ENCODE results near the gene MBD3L4. TPM values are rescaled to one million over a fixed set of nuclear protein-coding genes. Genes with fewer than 3 reads are reported as not detected.
"Not testable (repeated sequence)": the region's sequence is repeated elsewhere in the genome, so short reads cannot be mapped to it uniquely, and the experiment has no call there.

The MBD3L4 gene
- polyA plus RNA-seq, 3 donors, result not detected

DNA sequence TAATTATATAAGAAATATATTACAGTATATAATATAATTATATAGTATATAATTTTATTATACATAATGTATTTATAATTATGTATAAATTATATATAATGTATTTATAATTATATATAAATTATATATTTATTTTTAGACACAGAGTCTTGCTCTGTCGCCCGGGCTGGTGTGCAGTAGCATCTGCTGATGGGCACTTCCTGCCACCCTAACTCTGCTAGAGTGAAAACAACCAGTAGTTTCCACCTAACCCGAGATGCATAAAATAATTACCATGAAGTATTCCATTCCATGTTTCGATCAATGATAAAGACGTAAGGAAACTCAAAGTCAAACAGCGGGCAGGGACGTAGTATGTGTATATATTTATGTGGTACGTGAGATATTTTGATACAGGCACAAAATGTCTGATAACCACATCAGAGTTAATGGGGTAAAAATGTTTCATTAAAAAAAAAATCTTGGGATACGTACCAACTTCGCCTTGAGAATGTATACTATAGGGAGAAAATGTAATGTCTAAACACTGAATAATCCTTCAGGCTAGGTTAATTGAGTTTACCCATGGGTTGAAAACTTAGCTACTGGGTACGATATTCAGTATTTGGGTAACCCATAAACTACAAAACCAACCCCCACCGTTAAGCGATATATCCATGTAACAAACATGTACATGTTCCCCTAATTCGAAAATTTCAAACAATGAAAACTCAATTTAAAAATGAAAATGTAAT lies 14.8 kb upstream of the MBD3L4 start:
- not testable (repeated sequence) for DNase-seq (ENCODE audit: extremely low read depth in 1 of 11, low read depth in 9 of 11, low spot score in 4 of 11)

DNA sequence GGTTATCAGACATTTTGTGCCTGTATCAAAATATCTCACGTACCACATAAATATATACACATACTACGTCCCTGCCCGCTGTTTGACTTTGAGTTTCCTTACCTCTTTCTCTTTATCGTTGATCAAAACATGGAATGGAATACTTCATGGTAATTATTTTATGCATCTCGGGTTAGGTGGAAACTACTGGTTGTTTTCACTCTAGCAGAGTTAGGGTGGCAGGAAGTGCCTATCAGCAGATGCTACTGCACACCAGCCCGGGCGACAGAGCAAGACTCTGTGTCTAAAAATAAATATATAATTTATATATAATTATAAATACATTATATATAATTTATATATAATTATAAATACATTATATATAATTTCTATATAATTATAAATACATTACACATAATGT lies 12.9 kb upstream of the MBD3L4 start:
- DNase-seq (ENCODE audit: extremely low read depth in 1 of 11, low read depth in 9 of 11, low spot score in 4 of 11), result not testable (repeated sequence)

DNA sequence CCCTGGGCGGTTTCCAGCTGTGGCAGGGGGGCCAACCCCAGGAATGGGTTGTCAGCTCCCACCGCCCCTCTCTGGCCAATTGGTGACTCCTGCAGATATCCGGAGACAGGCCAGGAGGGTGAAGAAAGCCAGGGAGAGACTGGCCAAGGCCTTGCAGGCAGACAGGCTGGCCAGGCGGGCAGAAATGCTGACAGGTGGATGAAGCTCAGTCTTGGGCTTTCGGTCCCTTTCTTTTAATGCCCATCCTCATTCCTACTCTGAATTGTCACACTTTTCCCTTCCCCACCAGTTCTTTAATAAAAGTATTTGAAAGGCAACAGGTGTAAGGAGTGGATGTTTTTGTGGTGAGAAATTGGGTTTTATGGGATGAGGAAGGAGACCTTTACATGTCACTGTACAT lies 11.4 kb upstream of the MBD3L4 start:
- not testable (repeated sequence) for DNase-seq (ENCODE audit: extremely low read depth in 1 of 11, low read depth in 9 of 11, low spot score in 4 of 11)

DNA sequence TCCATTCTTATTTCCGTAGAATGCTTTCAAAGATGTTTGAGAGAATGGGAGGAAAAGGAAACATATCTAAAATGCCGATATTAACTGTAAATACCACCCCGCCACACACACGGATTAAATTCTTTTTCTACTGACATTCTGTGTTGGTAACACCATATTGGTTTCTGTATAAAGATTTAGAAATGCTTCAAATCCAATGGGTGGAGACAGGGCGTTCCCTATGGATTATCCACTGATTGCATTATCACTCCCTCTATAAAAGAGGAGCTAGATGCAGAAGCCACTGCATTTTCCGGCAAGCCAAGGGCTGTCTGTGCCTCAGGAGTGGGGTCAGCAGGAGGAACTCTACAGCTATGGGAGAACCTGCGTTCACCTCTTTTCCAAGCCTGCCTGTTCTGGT lies 9.0 kb upstream of the MBD3L4 start, which contains the start of gene MBD3L2:
Gene MBD3L2 (plus strand): TSS at position 301 of the 400 bp plus-strand sequence. CDS start 53 bp downstream, at position 354.
- not testable (repeated sequence) for DNase-seq (ENCODE audit: extremely low read depth in 1 of 11, low read depth in 9 of 11, low spot score in 4 of 11)

DNA sequence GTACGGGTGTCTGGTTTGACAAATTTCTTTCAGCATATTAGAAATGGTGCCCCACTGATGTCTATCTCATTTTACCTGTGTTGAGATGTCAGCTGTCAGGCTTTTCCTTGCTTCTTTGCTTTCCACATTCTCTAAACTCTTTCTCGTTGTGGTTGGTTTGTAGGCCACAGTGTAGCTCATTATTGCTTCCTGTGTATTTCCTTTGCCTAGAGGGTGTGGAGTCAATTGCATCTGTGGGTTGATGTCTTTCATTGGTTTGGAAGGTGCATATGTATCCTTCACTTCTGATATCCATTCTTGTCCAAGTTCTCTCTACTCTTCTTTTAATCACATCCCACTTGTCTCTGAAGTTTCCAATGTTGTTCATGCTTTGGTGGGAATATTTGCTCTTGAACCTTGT lies 1.6 kb upstream of the MBD3L4 start:
- not testable (repeated sequence) for DNase-seq (ENCODE audit: extremely low read depth in 1 of 11, low read depth in 9 of 11, low spot score in 4 of 11)

DNA sequence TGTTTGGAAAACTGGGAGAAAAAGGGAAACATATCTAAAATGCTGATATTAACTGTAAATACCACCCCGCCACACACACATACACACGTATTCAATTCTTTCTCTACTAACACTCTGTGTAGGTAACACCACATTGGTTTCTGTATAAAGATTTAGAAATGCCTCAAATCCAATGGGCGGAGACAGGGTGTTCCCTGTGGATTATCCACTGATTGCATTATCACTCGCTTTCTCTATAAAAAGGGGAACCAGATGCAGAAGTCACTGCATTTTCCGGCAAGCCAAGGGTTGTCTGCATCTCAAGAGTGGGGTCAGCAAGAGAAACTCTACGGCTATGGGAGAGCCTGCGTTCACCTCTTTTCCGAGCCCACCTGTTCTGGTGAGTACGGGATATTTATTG lies 9.7 kb downstream of the MBD3L4 start, which contains the start of gene MBD3L5:
Gene MBD3L5 (plus strand): TSS at position 301 of the 400 bp plus-strand sequence. CDS start 34 bp downstream, at position 335.
- DNase-seq (ENCODE audit: extremely low read depth in 1 of 11, low read depth in 9 of 11, low spot score in 4 of 11), result not testable (repeated sequence)

DNA sequence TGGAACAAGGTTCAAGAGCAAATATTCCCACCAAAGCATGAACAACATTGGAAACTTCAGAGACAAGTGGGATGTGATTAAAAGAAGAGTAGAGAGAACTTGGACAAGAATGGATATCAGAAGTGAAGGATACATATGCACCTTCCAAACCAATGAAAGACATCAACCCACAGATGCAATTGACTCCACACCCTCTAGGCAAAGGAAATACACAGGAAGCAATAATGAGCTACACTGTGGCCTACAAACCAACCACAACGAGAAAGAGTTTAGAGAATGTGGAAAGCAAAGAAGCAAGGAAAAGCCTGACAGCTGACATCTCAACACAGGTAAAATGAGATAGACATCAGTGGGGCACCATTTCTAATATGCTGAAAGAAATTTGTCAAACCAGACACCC lies 11.2 kb downstream of the MBD3L4 start:
- not testable (repeated sequence) for DNase-seq (ENCODE audit: extremely low read depth in 1 of 11, low read depth in 9 of 11, low spot score in 4 of 11)

DNA sequence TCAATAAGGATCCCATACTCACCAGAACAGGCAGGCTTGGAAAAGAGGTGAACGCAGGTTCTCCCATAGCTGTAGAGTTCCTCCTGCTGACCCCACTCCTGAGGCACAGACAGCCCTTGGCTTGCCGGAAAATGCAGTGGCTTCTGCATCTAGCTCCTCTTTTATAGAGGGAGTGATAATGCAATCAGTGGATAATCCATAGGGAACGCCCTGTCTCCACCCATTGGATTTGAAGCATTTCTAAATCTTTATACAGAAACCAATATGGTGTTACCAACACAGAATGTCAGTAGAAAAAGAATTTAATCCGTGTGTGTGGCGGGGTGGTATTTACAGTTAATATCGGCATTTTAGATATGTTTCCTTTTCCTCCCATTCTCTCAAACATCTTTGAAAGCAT lies 18.6 kb downstream of the MBD3L4 start, which contains the start of gene MBD3L2B:
Gene MBD3L2B (minus strand): TSS at position 101 of the 400 bp plus-strand sequence. CDS start 34 bp downstream, at position 67.
- not testable (repeated sequence) for DNase-seq (ENCODE audit: extremely low read depth in 1 of 11, low read depth in 9 of 11, low spot score in 4 of 11)

DNA sequence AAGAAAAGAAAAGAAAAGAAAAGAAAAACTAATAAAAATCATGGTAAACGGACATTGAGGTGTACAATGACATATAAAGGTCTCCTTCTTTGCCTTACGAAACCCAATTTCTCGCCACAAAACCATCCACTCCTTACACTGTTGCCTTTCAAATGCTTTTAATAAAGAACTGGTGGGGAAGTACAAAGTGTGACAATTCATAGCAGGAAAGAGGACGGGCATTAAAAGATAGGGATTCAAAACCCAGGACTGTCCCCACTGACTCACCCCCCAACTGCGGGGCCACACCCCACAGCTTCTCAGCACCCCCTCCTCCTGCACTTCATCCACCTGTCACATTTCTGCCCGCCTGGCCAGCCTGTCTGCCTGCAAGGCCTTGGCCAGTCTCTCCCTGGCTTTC lies 21.2 kb downstream of the MBD3L4 start:
- no peak for DNase-seq (ENCODE audit: extremely low read depth in 1 of 11, low read depth in 9 of 11, low spot score in 4 of 11)

DNA sequence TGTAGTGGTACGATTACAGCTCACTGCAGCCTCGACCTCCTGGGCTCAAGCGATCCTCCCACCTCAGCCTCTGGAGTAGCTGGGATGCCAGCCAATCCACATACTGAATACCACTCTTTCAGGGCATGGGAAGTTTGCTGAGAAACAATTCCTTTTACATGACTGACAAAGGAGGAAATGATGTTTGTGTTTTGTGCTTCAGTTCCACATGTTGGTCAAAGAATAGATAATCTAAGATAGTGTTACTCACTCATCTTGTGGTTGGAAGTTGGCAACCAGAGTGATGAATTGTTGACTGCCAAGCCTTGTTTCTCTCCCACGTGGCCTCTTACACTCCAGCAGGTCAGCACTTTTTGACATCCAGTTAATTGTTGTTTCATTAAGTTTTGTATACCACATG lies 26.3 kb downstream of the MBD3L4 start:
- no peak for DNase-seq (ENCODE audit: extremely low read depth in 1 of 11, low read depth in 9 of 11, low spot score in 4 of 11)

DNA sequence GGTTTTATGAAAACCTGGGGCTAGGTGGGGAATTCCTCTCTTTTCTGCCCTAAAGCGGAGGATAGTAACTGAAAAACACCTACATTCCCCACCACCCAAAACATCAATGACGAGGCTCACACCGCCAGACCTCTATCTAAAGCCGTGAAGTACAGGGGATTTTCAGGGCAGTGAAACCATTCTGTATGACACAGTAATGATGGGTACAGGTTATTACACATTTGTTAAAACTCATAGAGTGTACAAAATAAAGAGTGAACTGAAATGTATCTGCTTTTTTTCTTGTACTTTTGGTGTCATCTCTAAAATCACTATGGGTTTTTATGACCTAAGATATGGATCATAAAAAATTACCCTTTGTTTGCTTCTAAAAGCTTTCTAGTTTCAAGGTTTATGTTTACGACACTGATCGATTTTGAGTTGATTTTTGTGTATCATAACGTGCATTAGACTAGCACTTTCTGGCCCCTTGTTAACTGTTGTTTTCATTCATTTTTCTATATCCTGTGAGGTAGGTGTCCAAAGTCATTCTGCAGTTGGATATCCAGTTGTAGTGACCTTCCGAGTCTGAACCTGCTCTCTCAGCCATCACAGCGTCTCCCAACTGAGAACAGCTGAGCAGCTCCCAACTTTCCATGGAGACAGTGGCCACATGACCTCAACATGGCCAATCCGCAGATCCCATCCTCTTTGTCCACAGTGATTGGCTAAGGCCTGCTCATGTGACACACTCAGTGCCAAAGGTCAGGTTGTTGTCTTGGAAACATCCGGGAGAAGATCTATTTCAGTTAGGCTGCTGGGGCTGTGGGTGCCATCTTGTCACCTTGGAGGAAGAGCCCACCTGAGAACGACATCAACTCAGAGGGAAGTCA lies 29.0 kb downstream of the MBD3L4 start:
- no peak for DNase-seq (ENCODE audit: extremely low read depth in 1 of 11, low read depth in 9 of 11, low spot score in 4 of 11)

DNA sequence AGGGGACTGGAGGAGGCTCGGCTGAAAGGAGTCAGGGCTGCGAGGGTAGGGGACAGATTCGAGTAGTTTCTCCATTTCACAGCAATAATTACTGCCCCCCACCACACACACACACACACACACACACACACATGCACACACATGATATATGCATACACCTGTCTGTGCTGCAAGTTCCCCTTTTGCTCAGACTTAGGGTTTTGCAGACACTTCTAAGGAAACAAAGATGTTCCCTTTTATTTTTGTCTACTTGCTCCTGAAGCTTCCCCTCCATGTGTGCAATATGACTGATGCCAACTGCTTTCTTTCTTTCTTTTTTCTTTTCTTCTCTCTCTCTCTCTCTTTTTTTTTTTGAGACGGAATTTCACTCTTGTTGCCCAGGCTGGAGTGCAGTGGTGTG lies 32.1 kb downstream of the MBD3L4 start:
- no peak for DNase-seq (ENCODE audit: extremely low read depth in 1 of 11, low read depth in 9 of 11, low spot score in 4 of 11)

DNA sequence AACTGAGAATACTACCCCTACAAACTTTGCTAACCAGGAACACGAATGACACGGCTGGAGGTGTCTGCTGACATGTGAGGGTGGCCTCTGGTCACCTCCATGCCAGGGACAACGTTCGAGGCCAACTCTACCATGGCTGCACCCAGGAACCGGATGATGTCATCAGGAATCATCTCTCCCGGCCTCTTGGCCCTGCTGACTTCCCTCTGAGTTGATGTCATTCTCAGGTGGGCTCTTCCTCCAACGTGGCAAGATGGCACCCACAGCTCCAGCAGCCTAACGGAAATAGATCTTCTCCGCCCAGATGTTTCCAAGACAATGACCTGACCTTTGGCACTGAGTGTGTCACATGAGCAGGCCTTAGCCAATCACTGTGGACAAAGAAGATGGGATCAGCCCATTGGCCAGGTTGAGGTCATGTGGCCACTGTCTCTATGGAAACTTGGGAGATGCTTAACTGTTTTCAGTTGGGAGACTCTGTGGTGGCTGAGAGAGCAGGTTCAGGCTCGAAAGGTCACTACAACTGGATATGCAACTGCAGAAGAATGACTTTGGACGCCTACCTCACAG lies 33.8 kb downstream of the MBD3L4 start:
- DNase-seq (ENCODE audit: extremely low read depth in 1 of 11, low read depth in 9 of 11, low spot score in 4 of 11), result no peak

DNA sequence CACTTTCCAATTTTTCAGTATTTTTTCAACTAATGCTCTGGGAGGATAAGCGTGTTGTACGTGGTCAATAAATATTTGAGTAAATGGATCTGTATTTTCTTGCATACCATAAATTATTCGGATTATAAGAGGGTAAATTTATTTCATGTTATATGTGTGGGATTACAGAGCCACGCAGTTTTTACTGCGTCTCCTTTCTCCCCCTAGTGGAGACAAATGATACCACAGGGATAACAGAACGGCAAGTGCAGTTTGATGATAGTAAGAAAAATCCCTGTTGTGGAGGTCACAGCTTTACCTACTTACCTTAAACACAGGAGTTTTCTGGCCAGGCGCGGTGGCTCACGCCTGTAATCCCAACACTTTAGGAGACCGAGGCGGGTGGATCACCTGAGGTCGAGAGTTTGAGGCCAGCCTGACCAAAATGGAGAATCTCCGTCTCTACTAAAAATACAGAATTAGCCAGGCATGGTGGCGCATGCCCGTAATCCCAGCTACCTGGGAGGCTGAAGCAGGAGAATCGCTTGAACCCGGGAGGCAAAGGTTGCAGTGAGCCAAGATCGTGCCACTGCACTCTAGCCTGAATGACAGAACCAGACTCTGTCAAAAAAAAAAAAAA lies 35.6 kb downstream of the MBD3L4 start:
- peak in 8 of 11 donors; percentile 1 to 39 (median 10) for DNase-seq (ENCODE audit: extremely low read depth in 1 of 11, low read depth in 9 of 11, low spot score in 4 of 11)

DNA sequence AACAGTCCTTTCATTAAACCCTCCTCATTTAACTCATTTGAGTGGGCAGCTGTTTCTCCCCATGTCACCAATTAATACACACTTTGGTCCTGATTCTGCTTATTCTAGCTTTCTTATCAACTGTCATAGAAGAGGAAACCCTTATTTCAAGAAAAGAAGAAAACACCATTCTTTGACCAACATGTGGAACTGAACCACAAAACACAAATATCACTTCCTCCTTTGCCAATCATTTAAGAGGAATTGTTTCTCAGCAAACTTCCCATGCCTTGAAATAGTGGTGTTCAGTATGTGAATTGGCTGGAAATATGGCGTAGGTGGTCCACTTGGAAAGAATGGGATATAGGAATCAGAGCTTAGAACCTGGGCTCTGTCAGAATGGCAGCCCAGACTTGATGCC lies 39.2 kb downstream of the MBD3L4 start:
- DNase-seq (ENCODE audit: extremely low read depth in 1 of 11, low read depth in 9 of 11, low spot score in 4 of 11), result no peak

DNA sequence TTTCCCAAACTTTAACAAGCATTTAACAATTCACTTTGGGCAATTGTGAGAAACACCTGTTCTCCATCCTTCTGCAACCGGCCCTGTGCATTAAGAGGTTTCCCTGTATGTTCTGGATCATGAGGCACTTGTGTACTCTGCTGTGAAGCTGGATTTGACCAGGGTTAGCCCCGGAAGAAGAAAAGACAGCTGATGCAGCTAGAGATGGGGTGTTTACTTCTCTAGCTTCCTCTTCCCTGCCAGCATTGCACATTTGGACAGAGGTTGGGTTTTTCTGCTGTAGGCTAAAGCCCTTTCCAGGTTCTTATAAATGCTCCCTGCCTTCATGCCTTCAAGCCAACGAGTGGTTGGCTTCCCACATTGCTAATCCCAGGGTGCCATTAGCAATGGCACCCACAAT lies 39.6 kb downstream of the MBD3L4 start:
- DNase-seq (ENCODE audit: extremely low read depth in 1 of 11, low read depth in 9 of 11, low spot score in 4 of 11), result no peak

DNA sequence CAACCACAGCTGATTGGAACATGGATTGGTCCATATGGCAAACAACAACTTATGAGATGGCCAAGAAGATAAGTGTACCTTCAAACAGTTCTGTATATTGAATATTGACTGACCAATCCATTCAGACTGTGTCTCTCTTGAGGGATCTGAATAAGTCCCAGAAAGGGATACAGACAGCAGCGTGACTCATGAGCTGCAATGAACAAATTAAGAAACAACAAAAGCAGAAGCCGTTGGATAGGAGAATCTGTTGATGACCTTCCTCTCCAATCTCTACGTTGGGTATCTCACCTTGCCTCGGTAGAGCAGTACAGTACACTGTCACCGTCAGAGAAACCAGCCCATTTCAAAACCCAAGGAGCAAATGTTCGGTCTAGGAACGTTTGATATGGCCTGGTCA lies 40.0 kb downstream of the MBD3L4 start:
- no peak for DNase-seq (ENCODE audit: extremely low read depth in 1 of 11, low read depth in 9 of 11, low spot score in 4 of 11)

DNA sequence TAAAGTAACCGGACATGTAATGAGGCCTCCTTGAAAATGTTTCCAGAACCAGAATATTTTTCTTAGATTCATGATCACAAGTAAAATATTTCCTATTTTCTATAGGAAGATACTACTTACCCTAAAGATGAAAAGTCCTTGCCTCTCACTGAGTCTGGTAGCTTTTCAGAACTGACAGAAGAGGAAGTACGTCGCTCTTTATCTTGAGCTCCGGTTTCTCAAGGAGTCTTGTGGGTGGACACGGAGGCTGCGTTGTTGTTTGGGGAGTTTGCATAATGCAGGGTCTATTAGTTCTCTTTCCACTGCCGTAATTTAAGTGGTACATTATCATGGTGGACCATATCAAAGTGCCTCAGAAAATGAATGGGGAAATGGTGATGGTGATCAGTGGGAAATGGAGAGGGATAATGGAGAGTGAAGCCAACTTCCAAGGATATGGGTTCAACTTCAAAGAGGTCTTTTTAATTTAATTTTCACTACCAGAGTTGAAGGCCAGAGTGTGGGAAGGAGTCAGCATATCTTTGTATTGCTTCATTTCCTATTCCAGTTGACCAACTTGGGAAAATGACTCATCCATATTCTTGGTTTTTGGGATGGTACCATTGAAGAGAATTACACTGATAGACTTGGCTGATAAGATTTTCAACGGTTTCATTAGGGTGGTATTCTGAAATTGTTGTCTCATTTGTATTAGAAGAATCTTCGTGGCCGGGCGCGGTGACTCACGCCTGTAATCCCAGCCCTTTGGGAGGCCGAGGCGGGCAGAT lies 42.1 kb downstream of the MBD3L4 start:
- no peak for DNase-seq (ENCODE audit: extremely low read depth in 1 of 11, low read depth in 9 of 11, low spot score in 4 of 11)

Data from renal cortex interstitium (tissue), 11 donors.